ENCODE results near the gene ADAMTS19. TPM values are rescaled to one million over a fixed set of nuclear protein-coding genes. Genes with fewer than 3 reads are reported as not detected.

The ADAMTS19 gene
- total and polyA plus RNA-seq, 8 donors: 0.05 to 18.0 (median 0.87) TPM; not detected in 4

DNA sequence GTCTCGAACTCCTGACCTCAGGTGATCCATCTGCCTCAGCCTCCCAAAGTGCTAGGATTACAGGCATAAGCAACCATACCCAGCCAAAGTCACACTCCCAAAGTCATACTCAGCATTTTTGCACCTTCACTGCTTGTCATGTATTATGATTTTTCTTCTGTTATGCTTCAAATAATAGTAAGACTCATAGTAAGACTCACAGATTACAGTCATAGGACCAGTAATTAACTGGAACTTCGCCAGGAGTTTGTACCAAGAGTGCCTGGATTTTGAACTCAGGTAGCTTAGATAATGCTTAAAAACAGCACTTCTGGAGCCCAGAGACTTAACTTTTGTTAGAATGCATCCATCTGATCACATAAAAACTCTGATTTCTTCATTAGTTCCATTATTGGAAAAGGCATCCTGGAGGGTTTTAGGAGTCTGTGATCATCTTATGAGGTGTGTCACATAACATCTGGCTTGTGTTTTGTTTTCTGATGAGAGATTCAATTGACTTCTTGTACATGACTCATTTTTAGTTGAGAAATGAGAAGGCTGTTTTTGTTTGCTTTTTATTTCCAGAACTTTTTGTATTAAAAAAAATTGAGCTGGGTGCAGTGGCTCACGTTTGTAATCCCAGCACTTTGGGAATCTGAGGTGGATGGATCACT is 131.5 kb downstream of the ADAMTS19 start:
- H3K36me3 ChIP-seq: no peaks in the 10 kb centered on the region
- 49 to 76% (median 60%) methylated on average over 3 of the region's 3 CpGs for WGBS, 5 donors

DNA sequence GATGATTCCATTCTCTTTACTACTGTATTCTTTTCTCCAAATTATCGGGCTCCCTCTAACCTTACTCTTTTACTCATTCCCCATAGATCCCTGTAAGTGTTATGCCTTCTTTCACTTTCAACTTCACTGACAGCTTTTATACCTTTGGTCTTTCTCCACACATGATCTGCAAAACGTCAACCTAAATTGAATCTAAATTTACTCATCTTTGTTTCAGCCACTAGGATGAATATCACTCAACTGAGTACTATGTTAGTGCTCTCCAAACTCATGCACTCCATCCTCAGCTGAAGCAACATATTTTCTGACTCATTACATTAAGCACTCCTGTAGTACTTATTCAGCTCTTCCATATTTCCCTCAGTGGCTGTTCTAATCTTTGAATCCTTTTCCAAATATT is 133.4 kb downstream of the ADAMTS19 start:
- TF ChIP-seq POLR2A (IDR thresholded peaks at IDR 0.05) (no peak), POLR2AphosphoS5 (IDR thresholded peaks at IDR 0.05) (no peak), EP300 (IDR thresholded peaks at IDR 0.05) (no peak)
- TF ChIP-seq, protein P1, sequence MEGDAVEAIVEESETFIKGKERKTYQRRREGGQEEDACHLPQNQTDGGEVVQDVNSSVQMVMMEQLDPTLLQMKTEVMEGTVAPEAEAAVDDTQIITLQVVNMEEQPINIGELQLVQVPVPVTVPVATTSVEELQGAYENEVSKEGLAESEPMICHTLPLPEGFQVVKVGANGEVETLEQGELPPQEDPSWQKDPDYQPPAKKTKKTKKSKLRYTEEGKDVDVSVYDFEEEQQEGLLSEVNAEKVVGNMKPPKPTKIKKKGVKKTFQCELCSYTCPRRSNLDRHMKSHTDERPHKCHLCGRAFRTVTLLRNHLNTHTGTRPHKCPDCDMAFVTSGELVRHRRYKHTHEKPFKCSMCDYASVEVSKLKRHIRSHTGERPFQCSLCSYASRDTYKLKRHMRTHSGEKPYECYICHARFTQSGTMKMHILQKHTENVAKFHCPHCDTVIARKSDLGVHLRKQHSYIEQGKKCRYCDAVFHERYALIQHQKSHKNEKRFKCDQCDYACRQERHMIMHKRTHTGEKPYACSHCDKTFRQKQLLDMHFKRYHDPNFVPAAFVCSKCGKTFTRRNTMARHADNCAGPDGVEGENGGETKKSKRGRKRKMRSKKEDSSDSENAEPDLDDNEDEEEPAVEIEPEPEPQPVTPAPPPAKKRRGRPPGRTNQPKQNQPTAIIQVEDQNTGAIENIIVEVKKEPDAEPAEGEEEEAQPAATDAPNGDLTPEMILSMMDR (IDR thresholded peaks at IDR 0.05): no peak
- no peak overlapping the region for H3K4me3 ChIP-seq
- DNase-seq: no peak
- no peaks in the 10 kb centered on the region for H3K27me3 ChIP-seq
- no peak overlapping the region for H3K27ac ChIP-seq
- no peaks in the 10 kb centered on the region for H3K4me1 ChIP-seq
- WGBS, 5 donors: 70 to 79% (median 76%) methylated on average over 2 of the region's 2 CpGs
- intact Hi-C loops (cut with DNase I; ENCODE audit: low total_unique reads): no loop called here
- H3K36me3 ChIP-seq: no peaks in the 10 kb centered on the region
- no peaks in the 10 kb centered on the region for H3K9me3 ChIP-seq

More for the DNA sequence above, 131.5 kb downstream of the ADAMTS19 start:
- Histone ChIP-seq H3K4me3 (no peak overlapping the region), H3K27me3 (no peaks in the 10 kb centered on the region), H3K27ac (no peak overlapping the region), H3K4me1 (no peaks in the 10 kb centered on the region), H3K9me3 (no peaks in the 10 kb centered on the region)
- TF ChIP-seq EP300 (IDR thresholded peaks at IDR 0.05) (no peak), POLR2A (IDR thresholded peaks at IDR 0.05) (no peak), POLR2AphosphoS5 (IDR thresholded peaks at IDR 0.05) (no peak)
- TF ChIP-seq, protein P1 (IDR thresholded peaks at IDR 0.05): no peak
- intact Hi-C loops (cut with DNase I; ENCODE audit: low total_unique reads): no loop called here
- DNase-seq: no peak

DNA sequence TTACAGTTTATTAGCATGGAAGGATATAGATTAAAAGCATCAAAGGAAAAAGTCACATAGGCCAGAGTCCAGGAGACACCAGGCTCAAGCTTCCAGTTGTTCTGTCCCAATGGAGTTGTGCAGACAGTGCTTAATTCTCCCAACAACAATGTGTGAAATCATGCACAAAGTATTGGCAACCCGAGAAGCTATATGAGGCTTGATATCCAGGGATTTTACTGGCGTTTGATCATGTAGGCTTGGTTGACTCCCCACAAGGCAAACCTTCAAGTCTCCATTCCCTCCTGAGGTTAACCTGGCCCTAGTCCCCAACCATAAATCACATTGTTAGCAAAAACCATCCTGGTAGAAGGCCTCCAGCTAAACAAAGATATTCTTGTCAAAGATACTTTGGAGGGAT is 141.5 kb downstream of the ADAMTS19 start:
- H3K36me3 ChIP-seq: no peaks in the 10 kb centered on the region
- no peaks in the 10 kb centered on the region for H3K4me1 ChIP-seq
- no peak for DNase-seq
- 69 to 88% (median 84%) methylated on average over 2 of the region's 2 CpGs for WGBS, 5 donors
- H3K27me3 ChIP-seq: no peaks in the 10 kb centered on the region
- intact Hi-C loops (cut with DNase I; ENCODE audit: low total_unique reads): no loop called here
- H3K9me3 ChIP-seq: no peaks in the 10 kb centered on the region
- H3K4me3 ChIP-seq: no peak overlapping the region
- TF ChIP-seq POLR2AphosphoS5 (IDR thresholded peaks at IDR 0.05): no peak
- no peak for TF ChIP-seq POLR2A (IDR thresholded peaks at IDR 0.05)
- no peak for TF ChIP-seq EP300 (IDR thresholded peaks at IDR 0.05)
- TF ChIP-seq, protein P1 (IDR thresholded peaks at IDR 0.05): no peak
- H3K27ac ChIP-seq: no peak overlapping the region

DNA sequence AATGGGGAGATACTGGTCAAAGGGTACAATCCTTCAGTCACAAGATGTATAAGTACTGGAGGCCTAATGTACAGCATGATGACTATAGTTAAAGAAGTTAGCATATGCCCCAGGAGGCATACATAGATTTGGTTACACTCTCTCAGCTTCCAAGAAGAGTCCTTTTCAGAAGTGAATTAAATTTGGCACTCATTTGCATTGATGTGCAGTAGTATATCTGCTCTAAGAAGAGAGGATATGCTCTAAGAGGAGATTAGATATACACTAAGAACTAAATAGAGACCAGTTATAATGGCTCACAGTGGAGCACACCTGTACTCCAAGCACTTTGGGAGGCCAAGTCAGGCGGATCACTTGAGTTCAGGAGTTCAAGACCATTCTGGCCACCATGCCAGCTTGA is 148.3 kb downstream of the ADAMTS19 start:
- H3K27ac ChIP-seq: no peak overlapping the region
- no peaks in the 10 kb centered on the region for H3K4me1 ChIP-seq
- no peak for DNase-seq
- intact Hi-C loops (cut with DNase I; ENCODE audit: low total_unique reads): no loop called here
- no peaks in the 10 kb centered on the region for H3K36me3 ChIP-seq
- 67 to 93% (median 92%) methylated on average over 1 of the region's 1 CpG for WGBS, 5 donors
- H3K9me3 ChIP-seq: no peaks in the 10 kb centered on the region
- no peak overlapping the region for H3K4me3 ChIP-seq
- H3K27me3 ChIP-seq: no peaks in the 10 kb centered on the region
- TF ChIP-seq POLR2AphosphoS5 (IDR thresholded peaks at IDR 0.05): no peak
- no peak for TF ChIP-seq POLR2A (IDR thresholded peaks at IDR 0.05)

DNA sequence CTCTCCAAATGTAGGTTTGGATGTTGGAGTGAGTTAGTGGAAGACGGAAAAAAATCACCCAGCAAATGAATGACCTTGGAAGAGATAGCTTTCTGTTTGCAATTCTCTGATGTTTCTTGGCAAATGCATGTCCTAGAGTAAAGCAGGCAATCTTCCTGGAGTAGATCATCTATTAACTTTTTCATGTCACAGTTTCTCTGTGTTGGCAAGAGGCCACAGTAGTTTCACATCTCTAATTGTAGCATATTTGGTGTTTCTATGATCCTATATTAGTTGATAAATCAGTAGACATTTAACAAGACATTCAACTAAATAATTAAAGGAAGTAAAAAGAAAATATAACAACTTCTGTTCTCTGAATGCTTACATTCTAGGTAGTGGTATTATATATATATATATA is 149.6 kb downstream of the ADAMTS19 start:
- H3K4me3 ChIP-seq: no peak overlapping the region
- no peaks in the 10 kb centered on the region for H3K27me3 ChIP-seq
- 71 to 90% (median 88%) methylated on average over 1 of the region's 1 CpG for WGBS, 5 donors
- no peaks in the 10 kb centered on the region for H3K9me3 ChIP-seq
- intact Hi-C loops (cut with DNase I; ENCODE audit: low total_unique reads): no loop called here
- H3K4me1 ChIP-seq: no peaks in the 10 kb centered on the region
- no peak overlapping the region for H3K27ac ChIP-seq
- peak in 1 of 2 donors; percentile 6 for DNase-seq
- no peaks in the 10 kb centered on the region for H3K36me3 ChIP-seq
- TF ChIP-seq POLR2AphosphoS5 (IDR thresholded peaks at IDR 0.05) (no peak), EP300 (IDR thresholded peaks at IDR 0.05) (no peak)
